NCI-H446 (cell line): ENCODE measurements around the gene PSD4.

ENCODE experiments used
- DNase-seq, 2 experiments: peaks; one replicate each; lab custom pipeline; 2025; lab: John Stamatoyannopoulos, UW

The PSD4 gene

DNA sequence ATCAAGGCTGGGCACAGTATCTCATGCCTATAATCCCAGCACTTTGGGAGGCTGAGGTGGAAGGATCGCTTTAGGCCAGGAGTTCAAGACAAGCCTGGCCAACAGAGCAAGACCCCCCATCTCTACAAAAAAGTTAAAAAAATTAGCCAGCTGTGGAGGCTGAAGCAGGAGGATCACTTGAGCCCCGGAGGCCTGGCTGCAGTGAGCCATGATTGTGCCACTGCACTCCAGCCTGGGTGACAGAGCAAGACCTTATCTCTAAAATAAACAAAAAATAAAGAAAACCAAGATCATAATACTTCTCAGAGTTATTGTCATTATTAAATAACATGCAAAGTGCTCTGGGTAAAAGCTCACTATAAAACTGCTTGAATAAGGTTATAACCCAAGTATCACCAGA is 31.5 kb upstream of the PSD4 start:
- no peak for DNase-seq

DNA sequence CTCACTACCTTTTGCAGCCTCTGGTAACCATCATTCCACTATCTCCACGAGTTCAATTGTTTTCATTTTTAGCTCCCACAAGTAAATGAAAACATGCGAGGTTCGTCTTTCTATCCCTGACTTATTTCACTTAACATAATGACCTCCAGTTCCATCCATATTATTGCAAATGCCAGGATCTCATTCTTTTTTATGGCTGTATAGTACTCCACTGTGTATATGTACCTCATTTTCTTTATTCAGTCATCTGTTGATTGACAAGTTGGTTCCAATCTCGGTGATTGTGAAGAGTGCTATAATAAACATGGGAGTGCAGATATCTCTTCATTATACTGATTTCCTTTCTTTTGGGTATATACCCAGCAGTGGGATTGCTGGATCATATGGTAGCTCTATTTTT is 29.5 kb upstream of the PSD4 start:
- no peak for DNase-seq

DNA sequence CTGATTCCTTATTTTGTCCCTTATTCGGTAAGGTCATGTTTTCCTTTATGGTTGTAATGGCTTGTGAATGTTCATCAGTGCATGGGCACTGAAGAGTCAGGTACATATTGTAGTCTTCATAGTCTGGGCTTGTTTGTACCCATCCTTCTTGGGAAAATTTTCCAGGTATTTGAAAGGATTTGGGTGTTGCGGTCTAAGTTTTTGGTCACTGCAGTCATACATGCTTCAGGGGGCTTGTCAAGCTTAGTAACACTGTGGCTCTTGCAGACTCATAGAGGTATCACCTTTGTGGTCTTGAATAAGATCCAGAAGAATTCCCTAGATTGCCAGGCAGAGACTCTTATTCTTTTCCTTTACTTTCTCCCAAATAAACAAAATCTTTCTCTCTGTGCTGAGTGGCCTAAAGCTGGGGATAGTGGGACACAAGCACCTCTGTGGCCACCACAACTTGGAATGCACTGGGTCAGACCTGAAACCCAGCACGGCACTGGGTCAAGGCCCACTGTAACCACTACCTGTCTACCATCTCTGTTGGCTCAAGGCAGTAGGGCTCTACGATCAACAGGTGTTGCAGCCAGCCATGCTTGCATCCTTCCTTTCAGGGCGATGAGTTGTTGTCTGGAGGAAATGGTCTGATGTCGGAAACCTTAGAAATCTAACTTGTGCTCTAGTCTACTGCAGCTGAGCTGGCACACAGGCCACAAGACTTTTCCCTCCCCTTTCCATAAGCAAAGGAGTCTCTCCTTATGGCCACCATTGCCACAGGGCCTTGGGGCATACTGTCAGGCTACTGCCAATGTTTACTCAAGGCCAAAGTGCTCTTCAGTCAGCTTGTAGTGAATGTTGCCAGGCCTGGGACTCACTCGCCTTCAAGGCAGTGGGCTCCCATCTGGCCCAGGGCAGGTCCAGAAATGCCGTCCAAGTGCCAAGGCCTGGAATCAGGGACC is 24.9 kb upstream of the PSD4 start:
- no peak for DNase-seq

DNA sequence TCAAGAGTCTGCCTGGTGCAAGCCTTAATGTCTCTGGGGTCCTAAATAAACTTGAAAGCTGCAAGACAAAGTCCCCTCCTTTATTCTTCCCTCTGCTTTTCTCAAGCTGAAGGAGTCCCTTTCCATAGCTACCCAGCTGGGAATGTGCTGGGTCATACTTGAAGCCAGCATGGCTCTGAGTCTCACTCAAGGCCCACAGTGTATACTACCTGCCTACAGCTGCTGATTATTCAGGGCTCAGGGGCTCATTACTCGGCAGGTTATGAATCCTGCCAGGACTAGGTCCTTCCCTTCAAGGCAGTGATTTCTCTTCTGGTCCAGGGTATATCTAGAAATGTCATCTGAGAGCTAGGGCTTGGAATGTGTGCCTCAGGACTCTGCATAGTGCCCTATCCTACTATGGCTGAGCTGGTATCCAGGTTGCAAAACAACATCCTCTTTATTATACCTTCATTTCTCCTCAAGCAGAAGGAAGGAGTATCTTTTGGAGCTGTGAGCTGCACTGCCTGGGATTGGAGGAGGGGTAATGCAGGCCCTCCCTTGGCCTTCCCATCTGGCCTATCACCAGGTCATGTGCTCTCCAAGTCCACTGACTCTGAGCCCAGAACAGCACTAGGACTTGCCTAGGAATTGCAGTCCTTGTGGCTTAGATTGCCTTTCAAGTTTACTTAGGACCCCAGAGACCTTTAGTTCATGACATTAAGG is 24.1 kb upstream of the PSD4 start:
- DNase-seq: no peak

DNA sequence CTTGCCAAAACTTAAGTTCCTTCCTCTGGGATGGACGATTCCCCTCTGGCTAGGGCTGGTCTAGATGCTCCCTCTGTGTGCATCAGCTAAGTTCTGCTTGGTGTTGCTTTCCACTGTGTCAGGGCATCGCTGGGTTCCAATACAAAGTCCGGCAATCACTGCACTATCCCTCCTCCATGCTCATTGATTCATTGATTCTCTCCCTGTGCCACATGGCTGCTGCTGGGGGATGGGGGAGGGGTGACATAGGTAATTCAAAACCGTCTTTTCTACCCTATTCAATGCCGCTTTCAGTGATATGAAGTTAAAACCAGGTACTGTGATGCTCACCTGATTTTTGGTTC is 23.5 kb upstream of the PSD4 start:
- no peak for DNase-seq

DNA sequence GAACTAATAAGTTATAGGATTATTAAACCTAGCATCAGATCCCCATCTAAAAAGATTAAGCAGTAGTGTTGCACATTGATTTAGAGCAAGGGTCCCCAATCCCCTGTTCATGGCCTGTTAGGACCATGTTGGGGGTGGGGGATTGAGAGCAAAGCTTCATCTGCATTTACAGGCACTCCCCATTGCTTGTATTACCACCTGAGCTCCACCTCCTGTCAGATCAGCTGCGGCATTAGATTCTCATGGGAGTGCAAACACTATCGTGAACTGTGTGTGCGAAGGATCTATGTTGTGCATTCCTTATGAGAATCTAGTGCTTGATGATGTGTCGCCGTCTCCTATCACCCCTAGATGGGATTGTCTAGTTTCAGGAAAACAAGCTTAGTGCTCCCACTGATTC is 18.4 kb upstream of the PSD4 start:
- DNase-seq: no peak

DNA sequence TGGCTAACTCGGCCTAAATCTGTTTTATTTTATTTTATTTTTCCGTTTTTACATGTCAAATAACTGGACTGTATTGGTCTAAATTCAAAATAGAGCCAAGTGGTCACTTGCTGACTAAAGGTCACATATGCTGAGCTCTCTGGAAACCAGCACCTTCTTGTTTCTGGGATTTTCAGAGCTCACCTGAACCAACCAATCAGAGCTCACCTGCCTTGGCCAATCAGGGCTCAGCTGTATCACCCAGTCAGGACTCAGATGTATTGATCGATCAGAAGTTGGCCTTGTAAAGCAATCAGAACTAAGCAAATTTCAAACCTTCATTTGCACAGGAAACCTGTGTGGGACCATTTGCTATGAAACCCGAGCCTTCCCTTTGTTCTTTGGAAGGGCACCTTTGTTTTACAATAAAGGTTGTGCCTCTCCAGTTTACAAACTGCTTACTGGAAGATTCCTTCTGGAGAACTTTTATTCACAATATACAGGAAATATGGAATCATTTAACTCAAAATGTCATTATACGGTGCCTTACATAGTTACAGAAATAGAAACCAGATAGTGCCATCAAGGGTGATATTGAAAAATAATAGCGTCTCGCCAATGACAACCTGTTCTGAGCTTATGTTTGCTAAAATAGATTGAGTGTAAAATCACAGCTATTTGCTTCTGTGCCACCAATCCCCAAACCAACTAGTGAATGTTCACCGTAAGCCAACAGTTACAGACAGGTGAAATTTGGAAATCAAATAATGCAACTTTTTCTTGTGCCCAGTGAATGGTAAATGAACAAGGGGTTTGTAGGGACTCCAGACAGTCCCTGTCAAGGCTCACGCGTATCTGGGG is 17.3 kb upstream of the PSD4 start:
- no peak for DNase-seq

DNA sequence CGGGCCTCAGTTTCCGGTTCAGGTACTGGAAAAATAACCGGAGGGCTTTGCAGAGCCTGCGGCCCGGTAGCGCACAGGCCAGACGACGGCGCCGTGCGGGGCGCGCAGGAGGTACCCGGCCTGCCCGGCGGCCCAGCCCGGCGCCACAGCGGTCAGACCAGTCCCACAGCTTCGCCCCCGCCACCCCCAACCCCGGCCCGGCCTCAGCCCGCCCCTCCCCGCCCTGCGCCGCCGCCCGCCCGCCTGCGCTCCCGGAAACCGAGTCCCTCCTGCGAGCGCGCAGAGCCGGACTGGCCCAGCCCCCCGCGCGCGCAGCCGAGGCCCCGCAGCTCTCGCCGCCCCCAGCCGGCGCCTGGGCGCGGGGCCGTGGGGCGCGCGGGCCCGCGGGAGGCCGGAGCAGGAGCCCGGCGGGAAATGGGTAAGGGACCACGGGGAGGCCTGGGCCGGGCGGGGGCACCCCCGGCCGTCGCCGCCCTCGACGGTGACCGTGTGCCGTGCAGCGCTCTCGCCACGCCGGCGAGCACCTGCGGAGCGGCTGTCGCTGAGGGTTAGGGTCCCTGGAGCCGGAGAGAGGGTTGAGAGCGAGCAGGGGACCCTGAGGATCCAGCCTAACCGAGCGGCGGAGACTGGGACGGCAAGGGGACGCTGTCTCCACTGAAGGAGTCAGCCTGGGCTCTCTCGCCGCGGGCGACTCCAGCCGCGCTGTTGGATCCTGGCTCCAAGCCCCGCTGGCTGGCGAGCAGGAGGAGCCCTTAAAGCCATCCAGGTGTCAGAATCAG is 16.5 kb upstream of the PSD4 start:
- no peak for DNase-seq

DNA sequence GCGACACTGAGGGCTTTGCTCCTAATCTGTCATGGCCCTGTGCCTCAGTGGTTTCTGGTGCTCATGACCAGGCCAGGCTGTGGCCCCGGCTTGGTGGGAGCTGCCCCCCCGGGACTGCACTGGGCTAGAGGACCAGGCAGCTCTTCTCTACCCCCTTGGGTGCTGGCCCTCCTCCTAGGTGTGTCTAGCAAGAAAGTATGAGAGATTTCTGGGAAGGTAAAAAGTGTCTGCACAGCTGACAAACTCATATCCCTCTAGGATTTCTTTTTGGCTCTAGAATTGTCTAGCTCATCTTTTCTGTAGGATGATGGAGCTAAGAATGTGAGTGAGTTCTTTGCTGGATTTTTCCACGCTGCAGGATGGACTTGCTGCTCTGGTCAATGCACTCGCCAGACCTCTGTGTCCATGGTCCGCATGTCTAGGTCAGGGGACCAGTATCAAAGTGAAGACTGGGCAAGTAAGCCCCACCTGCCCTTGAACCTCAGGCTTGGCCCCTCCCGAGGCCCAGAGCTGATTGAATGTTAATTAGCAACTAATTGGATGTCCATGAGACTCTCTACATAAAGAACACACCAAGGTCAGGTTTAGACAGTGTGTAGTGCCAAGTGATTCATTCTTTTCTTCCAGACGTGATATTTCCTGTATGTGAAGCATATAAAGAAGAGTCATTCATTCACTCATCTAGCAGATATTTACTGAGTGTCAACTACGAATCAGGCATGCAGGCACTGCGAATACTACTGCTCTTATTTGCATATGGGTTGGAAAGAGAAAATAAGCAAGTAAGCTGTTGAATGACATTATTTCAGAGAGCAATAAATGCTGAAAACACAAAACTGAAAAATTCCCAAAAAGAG is 15.6 kb upstream of the PSD4 start:
- no peak for DNase-seq

DNA sequence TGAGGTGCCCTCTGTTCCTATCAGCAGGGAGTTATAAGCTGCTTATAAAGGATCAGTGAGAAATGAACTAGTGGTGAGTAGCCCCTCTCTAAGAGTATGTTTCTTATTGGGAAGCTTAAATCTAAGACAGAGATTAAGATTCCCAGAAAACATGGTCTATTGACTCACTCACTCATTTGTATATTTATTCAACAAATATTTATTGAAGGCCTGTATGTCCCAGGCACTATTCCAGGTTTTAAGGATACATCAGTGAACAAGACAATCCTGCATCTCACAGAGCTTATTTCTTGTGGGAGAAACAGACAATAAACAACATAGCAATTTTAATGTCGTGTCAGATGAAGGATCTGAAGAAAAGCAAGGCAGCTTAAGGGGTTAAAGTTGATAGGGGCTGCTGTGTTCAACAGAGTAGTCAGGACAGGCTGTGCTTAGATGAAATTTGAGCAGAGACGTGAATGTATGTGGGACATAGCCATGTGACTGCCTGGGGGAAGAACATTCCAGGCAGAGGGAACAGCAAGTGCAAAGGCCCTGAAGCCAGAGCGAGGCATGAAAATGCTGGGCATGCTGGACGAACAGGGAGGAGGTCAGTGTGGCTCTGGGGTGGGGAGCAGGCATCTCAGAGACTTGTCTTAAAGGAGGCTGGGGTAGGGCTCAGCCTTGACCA is 14.8 kb upstream of the PSD4 start:
- DNase-seq: no peak

DNA sequence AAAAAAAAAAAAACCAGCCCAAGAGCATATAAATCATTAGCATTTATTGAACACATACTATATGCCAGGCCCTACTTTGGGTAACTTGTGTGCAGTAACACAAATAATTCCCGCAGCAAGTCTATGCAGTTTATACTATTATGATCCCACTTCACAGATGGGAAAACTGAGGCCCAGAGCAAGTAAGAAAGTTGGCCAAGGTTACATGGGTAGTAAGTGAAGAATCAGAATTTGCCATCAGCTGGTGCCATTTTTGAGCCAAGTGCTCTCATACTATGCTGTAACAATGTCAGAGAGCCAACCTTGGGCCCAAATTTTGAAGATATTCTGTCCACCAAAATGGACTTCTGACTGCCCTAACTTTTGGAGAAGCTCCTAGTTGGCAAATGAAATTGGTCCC is 13.5 kb upstream of the PSD4 start:
- DNase-seq: no peak

DNA sequence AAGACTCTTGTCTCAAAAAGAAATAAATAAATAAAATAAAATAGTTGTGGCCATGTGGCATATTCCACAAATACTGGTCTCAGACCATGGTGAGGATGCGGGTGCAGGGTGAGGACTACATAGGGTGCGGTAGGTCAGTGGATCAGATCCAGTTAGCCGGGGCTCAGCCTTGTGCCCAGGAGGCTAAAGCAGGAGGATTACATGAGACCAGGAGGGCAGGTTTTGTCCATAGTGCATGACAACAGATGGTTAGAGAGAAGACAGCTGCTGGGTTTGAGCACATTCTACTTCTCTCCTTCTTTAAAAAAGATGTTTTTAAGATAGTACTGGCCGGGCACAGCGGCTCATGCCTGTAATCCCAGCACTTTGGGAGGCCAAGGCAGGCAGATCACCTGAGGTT is 12.8 kb upstream of the PSD4 start:
- DNase-seq: no peak

DNA sequence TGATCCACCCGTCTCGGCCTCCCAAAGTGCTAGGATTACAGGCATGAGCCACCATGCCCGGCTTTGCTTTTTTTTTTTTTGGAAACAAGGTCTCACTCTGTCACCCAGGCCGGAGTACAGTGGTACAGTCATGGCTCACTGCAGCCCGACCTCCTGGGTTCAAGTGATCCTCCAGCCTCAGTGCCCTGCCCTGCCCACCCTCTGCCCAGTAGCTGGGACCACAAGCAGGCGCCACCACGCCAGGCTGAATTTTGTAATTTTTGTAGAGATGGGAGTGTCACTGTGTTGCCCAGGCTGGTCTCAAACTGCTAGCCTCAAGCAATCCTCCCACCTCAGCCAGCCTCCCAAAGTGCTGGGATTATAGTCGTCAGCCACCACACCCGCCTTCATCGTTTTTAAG is 11.6 kb upstream of the PSD4 start:
- DNase-seq: no peak

DNA sequence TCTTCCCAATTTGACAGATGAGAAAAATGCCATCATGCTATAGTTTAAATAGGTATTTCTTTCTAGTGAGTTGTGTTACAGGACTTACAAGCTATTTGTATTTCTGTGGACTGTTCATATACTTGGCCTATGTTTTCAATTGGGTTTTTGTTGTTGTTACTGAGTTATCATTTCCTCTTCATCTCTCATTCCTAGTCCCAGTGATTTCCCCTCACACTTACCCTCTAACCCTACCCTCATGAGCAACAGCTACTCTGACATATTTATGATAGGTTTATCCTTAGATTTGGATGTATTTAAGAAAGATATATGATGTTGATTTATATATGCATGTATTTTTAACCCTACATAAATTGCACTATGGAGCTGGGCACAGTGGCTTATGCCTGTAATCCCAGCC is 10.9 kb upstream of the PSD4 start:
- DNase-seq: no peak

DNA sequence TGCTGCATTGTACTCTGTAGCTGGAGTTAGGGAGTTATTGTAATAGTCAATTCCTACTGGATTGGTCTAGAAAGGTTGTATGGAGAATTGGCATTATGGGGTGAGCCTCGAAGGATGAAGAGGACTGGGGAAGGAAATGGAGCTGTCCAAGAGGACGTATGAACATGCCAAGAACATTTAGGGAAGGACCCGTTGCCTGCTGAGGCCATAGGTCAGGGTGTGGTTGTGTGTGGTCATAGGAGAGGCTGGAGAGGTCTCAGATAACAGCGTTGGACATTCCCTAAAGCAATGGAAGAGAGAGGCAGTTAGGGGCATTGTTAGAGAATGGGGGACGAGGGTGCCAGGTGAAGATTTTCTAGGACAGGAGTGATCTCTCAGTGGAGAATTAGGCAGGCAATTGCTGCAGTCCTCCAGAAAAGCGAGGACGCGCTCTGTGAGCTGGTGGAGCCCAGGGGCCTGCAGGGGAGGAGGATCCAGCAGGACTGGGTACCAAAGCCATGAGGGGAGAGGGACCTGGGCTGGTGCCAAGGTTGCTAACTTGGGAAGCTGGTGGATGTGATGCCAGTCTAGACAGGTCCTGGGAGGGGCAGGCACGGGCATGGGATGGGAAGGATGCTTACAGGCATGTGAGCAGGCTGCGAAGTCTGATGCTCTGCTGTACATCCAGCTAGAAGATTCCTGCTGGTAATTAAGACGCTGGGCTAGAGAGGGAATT is 9.4 kb upstream of the PSD4 start:
- no peak for DNase-seq

DNA sequence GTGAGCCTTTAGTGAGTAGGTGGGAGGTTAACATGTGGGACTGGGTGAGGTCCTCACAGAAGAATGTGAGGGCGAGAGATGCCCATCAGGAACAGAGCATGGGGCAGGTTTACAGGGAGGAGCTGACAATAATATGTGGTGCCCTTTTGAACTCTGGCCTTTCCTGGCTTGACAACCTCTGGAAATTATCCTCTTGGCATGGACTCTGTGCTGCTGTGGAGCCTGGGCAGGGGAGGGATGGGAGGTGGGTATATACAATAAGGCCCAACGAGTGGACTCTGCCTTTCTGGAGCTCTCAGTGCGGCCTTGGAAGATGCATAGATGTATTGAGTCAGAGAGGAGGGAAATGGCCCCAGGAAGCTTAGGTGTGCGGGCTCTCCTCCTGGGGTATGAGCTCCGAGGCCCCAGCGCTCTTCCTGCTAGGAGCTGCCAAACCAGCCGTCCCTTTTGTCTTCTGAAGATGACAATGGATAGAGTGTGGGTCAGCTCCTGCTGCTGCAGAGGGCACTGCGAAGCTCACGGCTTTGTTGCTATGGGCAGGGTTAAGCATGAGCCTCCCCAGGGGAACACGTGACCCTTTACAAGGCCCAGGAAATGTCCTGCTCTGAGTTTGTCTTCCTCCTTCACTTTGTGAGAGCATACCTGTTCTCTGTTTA is 8.7 kb upstream of the PSD4 start:
- DNase-seq: no peak

DNA sequence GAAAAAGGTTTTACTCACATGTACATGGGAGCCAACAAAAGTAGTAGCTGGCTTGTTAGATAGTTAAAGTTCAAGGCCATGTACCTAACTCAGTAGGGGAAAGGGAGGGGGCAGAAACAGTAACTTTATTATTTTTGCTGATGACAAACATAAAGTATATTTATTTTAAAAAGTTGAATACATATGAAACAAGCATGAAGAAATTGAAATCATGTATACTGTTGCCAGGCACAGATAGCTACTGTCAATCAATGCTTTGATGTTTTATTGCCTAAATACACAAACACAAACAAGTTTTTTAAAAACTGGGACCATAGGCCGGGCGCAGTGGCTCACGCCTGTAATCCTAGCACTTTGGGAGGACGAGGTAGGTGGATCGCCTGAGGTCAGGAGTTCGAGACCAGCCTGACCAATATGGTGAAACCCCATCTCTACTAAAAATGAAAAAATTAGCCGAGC is 7.6 kb upstream of the PSD4 start:
- DNase-seq: no peak

DNA sequence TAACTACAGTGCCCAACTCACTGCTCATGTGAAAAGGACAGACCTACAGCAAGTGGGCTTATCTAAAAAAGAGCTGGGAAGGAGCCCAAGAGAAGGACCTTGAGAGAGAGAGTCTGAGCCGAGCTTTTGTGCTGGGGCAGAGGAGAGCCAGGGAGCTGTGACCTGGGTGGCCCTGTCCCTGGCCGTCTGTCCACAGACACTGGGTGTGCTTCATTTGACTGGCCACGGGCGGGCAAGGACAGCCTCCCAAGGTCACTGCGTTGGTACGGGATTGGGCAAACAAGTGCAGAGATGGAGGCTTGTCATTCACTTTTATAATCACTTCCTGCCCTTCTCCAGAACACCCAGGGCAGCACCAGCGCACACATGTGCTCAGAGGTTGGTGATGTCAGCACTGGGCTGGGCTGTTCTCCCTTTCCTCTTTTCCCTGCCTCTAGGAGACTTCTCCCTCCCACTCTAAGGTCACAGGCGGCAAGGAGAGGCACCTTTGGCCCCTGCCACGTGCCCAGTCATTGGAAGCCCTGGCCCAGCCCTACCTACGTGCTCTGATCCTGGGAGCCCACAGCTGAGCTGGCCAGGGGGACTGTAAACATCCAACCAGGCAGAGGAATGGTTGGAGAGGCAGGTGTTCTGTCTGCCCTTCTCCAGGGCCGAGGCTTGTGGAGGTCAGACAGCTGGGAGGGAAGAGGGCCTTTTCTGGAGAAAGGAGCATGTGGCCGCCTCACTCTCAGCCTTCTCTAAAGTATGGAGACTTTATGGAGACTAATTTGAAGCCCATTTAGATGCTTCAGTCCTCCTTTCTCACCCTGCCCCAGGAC is 6.4 kb upstream of the PSD4 start:
- DNase-seq: no peak
